ENCODE results near the gene CYTH3.

CYTH3 gene

GRCh38 chr7:6258440-6259182, 13.8 kb downstream of the CYTH3 start:
- TF ChIP-seq, protein P1, sequence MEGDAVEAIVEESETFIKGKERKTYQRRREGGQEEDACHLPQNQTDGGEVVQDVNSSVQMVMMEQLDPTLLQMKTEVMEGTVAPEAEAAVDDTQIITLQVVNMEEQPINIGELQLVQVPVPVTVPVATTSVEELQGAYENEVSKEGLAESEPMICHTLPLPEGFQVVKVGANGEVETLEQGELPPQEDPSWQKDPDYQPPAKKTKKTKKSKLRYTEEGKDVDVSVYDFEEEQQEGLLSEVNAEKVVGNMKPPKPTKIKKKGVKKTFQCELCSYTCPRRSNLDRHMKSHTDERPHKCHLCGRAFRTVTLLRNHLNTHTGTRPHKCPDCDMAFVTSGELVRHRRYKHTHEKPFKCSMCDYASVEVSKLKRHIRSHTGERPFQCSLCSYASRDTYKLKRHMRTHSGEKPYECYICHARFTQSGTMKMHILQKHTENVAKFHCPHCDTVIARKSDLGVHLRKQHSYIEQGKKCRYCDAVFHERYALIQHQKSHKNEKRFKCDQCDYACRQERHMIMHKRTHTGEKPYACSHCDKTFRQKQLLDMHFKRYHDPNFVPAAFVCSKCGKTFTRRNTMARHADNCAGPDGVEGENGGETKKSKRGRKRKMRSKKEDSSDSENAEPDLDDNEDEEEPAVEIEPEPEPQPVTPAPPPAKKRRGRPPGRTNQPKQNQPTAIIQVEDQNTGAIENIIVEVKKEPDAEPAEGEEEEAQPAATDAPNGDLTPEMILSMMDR (conservative IDR thresholded peaks at IDR 0.05; ENCODE audit: control insufficient read depth, insufficient read depth, low read depth, low read length), result no peak
- peak; percentile 98 for DNase-seq (ENCODE audit: low read depth)
- H3K4me3 ChIP-seq (ENCODE audit: control insufficient read depth, low read depth, low read length), result no peak overlapping the region

GRCh38 chr7:6257675-6258074, 14.7 kb downstream of the CYTH3 start:
- no peak for DNase-seq (ENCODE audit: low read depth)
- H3K4me3 ChIP-seq (ENCODE audit: control insufficient read depth, low read depth, low read length), result no peak overlapping the region
- TF ChIP-seq, protein P1 (conservative IDR thresholded peaks at IDR 0.05; ENCODE audit: control insufficient read depth, insufficient read depth, low read depth, low read length), result no peak

DNA sequence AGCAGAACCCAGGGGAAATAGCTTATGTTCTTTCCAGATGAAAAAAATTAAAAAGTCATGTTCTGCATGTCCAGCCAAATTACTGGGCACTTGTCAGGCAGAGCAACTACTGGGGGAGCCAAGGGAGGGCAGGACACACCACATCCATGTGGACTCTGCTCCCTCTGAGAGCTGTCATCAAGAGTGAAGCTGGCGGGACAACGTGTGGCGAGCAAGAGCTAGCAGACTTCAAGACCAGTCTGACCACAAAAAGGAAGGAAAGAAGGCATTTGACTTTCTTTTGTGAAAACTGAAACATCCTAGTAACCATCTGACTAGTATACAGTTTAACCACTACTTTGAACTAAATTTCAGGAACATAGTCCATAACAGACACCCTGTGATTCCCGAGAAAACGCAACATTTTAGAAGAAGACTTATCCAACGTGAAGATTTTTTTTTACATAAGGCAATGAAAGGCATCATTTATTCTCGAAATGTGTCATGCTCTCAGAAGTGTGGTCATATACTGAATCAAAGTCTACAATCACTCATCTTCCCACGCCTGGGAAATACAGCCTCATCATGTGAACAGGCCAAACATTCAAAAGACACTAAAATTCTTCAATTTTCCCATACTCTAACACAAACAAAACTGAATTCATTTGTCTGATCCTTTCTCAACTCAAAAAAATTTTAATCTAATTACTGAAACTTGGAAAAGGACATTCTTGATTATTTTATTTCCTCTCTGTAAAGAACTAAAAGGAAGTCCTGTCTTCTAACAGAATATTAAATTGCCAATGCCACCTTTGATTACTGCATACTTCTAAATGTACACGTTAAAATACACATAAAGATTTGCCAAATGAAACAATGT, 15.5 kb downstream of the CYTH3 start:
- no peak overlapping the region for H3K4me3 ChIP-seq (ENCODE audit: control insufficient read depth, low read depth, low read length)
- peak; percentile 96 for DNase-seq (ENCODE audit: low read depth)
- TF ChIP-seq, protein P1 (conservative IDR thresholded peaks at IDR 0.05; ENCODE audit: control insufficient read depth, insufficient read depth, low read depth, low read length), result no peak

DNA sequence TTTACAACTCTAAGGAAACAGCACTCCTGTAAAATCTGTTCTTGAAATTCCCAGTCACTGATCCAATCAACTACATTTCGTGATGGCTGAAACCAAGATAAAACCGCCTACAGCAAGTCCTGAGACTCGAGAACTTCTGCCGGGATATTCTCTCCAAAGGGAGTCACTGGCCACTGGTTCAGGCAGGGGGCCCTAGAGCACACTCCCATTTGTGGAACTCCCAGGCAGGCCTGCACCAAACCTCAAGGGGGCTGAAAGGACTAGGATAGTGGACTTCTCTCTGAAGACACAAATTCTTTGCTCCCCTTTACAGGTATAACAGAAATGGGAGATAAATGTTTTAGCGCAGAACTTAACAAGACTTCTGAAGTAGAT, 16.3 kb downstream of the CYTH3 start:
- no peak overlapping the region for H3K4me3 ChIP-seq (ENCODE audit: control insufficient read depth, low read depth, low read length)
- TF ChIP-seq, protein P1 (conservative IDR thresholded peaks at IDR 0.05; ENCODE audit: control insufficient read depth, insufficient read depth, low read depth, low read length), result peak; percentile 51
- peak; percentile 67 for DNase-seq (ENCODE audit: low read depth)

- DNase-seq (ENCODE audit: low read depth), result no peak
- H3K4me3 ChIP-seq (ENCODE audit: control insufficient read depth, low read depth, low read length), result no peak overlapping the region
- TF ChIP-seq, protein P1 (conservative IDR thresholded peaks at IDR 0.05; ENCODE audit: control insufficient read depth, insufficient read depth, low read depth, low read length), result no peak
These were observed 17.6 kb downstream of the CYTH3 start for GRCh38 chr7:6254866-6255265.

- peak; percentile 58 for DNase-seq (ENCODE audit: low read depth)
- H3K4me3 ChIP-seq (ENCODE audit: control insufficient read depth, low read depth, low read length), result no peak overlapping the region
- TF ChIP-seq, protein P1 (conservative IDR thresholded peaks at IDR 0.05; ENCODE audit: control insufficient read depth, insufficient read depth, low read depth, low read length), result no peak
These were observed 19.7 kb downstream of the CYTH3 start for GRCh38 chr7:6252748-6253147.
